Umbilical cord (tissue), 2 donors: ENCODE results near the gene STAT6. TPM values are rescaled to one million over a fixed set of nuclear protein-coding genes. Genes with fewer than 3 reads are reported as not detected.
A peak's percentile ranks its signal among the peaks of the same experiment; 100 is the strongest.

ENCODE experiments used
- DNase-seq: peaks from one replicate; pipeline ENCODE4 v3.0.0-alpha.2; 2015; ENCODE audit warnings: low spot score
- total RNA-seq: library from RNA; depleted of rRNA; stranded (reverse); fragments of >200 nt; gene quantifications from one replicate; pipeline ENCODE4 v1.2.3, GENCODE V29; 2014; ENCODE audit warnings: low replicate concordance; ENCODE audit not compliant: insufficient read depth

Gene STAT6
- total RNA-seq, 1 donor from 2014 or later = 83.8 TPM

- DNase-seq = no peak
These were observed 6.8 kb downstream of the STAT6 start for GRCh38 chr12:57104292-57104910.

GRCh38 chr12:57103856-57104255 is 7.3 kb downstream of the STAT6 start:
- DNase-seq = no peak

- no peak for DNase-seq
These were observed 9.1 kb downstream of the STAT6 start for GRCh38 chr12:57101892-57102695.

- DNase-seq = no peak
These were observed 11.4 kb downstream of the STAT6 start for GRCh38 chr12:57099766-57100165.

DNA sequence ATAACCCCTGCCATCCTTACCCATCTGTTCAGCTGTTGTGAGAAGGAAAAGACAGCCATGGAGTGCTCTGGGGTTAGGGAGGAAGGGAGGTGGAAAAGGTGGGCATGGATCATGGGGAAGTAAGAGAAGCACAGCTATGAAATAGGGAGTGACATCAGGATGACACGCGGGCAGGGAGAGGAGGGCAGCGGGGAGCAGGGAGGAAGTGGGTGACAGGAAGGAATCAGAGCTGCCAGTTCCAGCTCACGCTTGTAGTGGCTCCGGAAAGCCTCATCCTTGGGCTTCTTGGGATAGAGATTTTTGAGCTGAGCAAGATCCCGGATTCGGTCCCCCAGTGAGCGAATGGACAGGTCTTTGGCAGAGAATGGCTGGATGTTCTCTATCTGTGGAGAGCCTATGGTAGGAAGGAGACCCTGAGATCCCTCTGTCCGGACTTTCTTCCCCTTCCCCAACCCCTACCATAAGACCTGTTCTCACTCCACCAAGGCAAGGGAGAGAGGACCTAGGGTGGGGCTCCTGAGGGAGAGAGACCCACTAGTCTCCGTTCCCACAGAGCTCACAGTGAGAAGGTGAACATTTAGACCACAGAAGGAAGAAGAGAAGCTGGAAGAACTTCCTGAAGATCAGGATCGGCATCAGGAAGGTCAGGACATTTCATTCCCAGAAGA is 12.0 kb downstream of the STAT6 start:
- no peak for DNase-seq

- DNase-seq = no peak
These were observed 12.6 kb downstream of the STAT6 start for GRCh38 chr12:57098546-57098945.

- no peak for DNase-seq
These were observed 13.7 kb downstream of the STAT6 start for GRCh38 chr12:57097554-57097835.

- no peak for DNase-seq
These were observed 14.2 kb downstream of the STAT6 start for GRCh38 chr12:57096748-57097553.

- DNase-seq = peak; percentile 77
These were observed 15.0 kb downstream of the STAT6 start for GRCh38 chr12:57096099-57096572.

- no peak for DNase-seq
These were observed 15.7 kb downstream of the STAT6 start for GRCh38 chr12:57095440-57095839.

- no peak for DNase-seq
These were observed 16.7 kb downstream of the STAT6 start for GRCh38 chr12:57094208-57095160.

GRCh38 chr12:57093415-57094207 is 17.6 kb downstream of the STAT6 start:
- DNase-seq = peak; percentile 83

GRCh38 chr12:57092876-57093414 is 18.2 kb downstream of the STAT6 start:
- no peak for DNase-seq

GRCh38 chr12:57092529-57092862 is 18.7 kb downstream of the STAT6 start:
- no peak for DNase-seq

DNA sequence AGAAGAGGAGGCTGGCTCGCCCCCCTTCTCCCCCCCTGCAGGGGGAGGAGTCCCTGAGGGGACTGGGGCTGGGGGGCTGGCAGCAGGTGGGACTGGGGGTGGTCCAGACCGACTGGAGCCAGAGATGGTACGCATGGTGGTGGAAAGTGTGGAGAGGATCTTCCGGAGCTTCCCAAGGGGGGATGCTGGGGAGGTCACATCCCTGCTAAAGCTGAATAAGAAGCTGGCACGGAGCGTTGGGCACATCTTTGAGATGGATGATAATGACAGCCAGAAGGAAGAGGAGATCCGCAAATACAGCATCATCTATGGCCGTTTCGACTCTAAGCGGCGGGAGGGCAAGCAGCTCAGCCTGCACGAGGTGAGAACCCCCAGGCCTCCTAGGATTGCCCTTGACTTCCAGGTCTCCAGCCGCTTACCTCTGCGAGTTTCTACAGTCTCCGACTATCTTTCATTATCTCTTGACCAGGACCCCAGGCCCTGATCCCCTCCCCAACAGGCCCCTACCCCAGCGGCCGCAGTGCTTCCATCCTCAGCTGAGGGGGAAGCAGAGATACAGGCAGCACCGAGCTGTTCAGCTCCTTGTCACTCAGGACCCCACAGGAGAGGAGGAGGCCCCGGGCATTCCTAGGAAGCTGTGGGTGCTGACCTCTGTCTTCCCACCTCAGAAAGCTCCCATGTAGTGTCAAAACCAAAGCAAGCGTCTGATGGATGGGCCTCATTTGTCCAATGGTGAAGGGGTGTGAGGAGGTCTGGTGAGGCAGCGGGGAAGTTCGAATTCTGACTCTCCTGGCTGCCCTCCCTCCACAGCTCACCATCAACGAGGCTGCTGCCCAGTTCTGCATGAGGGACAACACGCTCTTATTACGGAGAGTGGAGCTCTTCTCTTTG is 19.3 kb downstream of the STAT6 start:
- no peak for DNase-seq

DNA sequence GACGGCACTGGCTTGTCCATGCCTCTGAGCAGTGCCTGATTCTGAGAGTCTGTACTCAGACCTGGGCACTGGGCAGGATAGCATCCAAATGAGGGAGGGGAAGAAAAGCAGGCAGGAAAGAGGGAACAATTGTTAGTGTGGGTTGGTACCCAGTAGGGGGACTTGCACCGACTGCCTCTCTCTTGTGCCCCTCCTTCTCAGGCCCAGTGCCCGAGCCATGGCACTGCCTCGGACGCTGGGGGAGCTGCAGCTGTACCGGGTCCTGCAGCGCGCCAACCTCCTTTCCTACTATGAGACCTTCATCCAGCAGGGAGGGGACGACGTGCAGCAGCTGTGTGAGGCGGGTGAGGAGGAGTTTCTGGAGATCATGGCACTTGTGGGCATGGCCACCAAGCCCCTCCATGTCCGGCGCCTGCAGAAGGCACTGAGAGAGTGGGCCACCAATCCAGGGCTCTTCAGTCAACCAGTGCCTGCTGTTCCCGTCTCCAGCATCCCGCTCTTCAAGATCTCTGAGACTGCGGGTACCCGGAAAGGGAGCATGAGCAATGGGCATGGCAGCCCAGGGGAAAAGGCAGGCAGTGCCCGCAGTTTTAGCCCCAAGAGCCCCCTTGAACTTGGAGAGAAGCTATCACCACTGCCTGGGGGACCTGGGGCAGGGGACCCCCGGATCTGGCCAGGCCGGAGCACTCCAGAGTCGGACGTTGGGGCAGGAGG is 20.1 kb downstream of the STAT6 start:
- DNase-seq = no peak

DNA sequence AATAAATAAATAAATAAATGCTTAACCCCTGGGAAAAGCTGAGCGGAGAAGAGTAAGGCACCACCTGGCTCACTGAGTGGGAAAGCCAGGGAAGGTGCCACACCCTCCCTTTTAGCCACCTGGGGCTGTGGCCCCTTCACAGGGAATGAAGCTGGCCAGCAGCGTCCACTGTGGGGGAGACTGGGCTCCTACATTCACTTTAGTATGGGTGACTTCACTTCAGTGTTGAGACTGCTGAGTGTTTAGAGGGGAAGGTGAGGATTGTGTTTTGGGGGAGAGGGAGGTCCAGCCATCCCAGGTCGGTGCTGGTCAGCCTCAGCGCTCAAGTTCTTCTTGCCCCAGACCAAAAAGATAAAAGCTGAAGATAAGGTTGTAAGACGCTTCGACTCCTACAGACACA is 20.7 kb downstream of the STAT6 start:
- DNase-seq = no peak
